Sigmoid colon (tissue), 7 donors: ENCODE data around the gene CDC42BPB. TPM values are rescaled to one million over a fixed set of nuclear protein-coding genes. Genes with fewer than 3 reads are reported as not detected.

Source experiments
- DNase-seq: peaks from one replicate; pipeline ENCODE4 v3.0.0-alpha.2; 2019
- H3K27ac ChIP-seq, 4 donors: fragments of 200-600 bp; sonication (generic); one replicate each; pipeline ENCODE4 v1.5.1; 2016 to 2019; ENCODE audit warnings: mild to moderate bottlenecking in 1 of 4
- H3K27me3 ChIP-seq, 3 donors: fragments of 200-600 bp; sonication (generic); one replicate each; pipeline ENCODE4 v1.5.1; 2019; ENCODE audit warnings: mild to moderate bottlenecking in 1 of 3
- H3K36me3 ChIP-seq, 4 donors: fragments of 200-600 bp; sonication (generic); one replicate each; pipeline ENCODE4 v1.5.1; 2016 to 2019
- H3K4me1 ChIP-seq, 4 donors: fragments of 200-600 bp; sonication (generic); one replicate each; pipeline ENCODE4 v1.5.1; 2017 to 2019
- H3K4me3 ChIP-seq, 4 donors: fragments of 200-600 bp; sonication (generic); one replicate each; pipeline ENCODE4 v1.5.1; 2017 to 2019; ENCODE audit warnings: mild to moderate bottlenecking in 2 of 4, moderate library complexity in 1 of 4
- H3K9me3 ChIP-seq, 4 donors: fragments of 200-600 bp in 3 of 4; sonication (generic) in 3 of 4; one replicate each; pipeline versions ENCODE4 v1.5.1 to v1.6.1; 2013 to 2019
- EP300 ChIP-seq, 4 donors: sonication (generic); formaldehyde crosslinking; IDR thresholded peaks; one replicate each; pipeline ENCODE4 v1.6.1; 2017; ENCODE audit warnings: antibody characterized with exemption in 4 of 4
- POLR2A ChIP-seq, 2 donors: fragments of 450-650 bp; IDR thresholded peaks; one replicate each; pipeline ENCODE4 v1.6.1; 2016; ENCODE audit warnings: antibody characterized with exemption in 2 of 2, mild to moderate bottlenecking in 2 of 2, moderate library complexity in 2 of 2
- POLR2AphosphoS5 ChIP-seq, 4 donors: sonication (generic); formaldehyde crosslinking; IDR thresholded peaks; one replicate each; pipeline ENCODE4 v1.6.1; 2017; ENCODE audit warnings: antibody characterized with exemption in 4 of 4
- WGBS, 2 donors: extraction: QIAGEN DNeasy Blood & Tissue Kit; methylation state at CpG; one replicate each; pipeline ENCODE4 v1.1.7; 2013; 5-methylcytosine and 5-hydroxymethylcytosine counted together
- intact Hi-C: fragments of 100-400 bp; cut with DNase I; formaldehyde crosslinking; loops from one replicate; pipeline ENCODE4 v1.15.1; 2023
- polyA plus RNA-seq, 3 donors: library from polyadenylated mRNA; stranded (reverse); fragments of 200-250 nt; gene quantifications; one replicate each; pipeline ENCODE4 v1.2.3, GENCODE V29; 2013
- total RNA-seq, 4 donors: library from RNA; depleted of rRNA; stranded (reverse); fragments of >200 nt; gene quantifications; one replicate each; pipeline ENCODE4 v1.1.0, GENCODE V29; 2016
- TF ChIP-seq, protein P1 (sequence below), 4 experiments: fragments of 450-650 bp in 3 of 4; fragments of 200-600 bp in 1 of 4; IDR thresholded peaks; one replicate each; pipeline ENCODE4 v1.5.1; 2016 to 2019; ENCODE audit warnings: antibody characterized with exemption in 4 of 4, mild to moderate bottlenecking in 3 of 4, moderate library complexity in 2 of 4
- donor health status: healthy with polysubstance abuse.
- donor health status: Bipolar disorder and iron deficiency.
- donor health status: healthy.

CDC42BPB gene
- total and polyA plus RNA-seq, 7 donors = 18.0 to 82.3 (median 58.5) TPM

DNA sequence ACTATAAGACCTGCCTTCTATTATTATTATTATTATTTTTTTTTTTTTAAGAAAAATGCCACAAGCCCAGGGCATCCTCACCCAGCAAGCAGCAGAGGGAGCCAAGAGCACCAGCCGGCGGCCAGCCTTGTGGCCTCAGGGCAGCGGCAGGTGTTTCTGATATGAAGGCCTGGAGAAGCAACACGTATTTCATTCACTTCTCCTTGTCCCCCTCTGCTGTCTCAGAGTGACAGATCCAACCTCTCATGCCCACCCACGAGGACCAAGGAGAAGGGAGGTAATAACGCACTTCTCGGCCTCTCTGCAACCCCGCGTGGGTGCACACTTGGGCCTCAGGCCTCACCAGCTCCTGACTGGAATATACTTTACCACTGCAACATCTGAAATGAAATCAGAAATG is 25.4 kb downstream of the CDC42BPB start:
- WGBS, 2 donors = 30 to 69% methylated on average over 9 of the region's 9 CpGs
- peaks cover 0 to 63% (median 49%) of the 10 kb centered on the region in 4 donors for H3K4me1 ChIP-seq

DNA sequence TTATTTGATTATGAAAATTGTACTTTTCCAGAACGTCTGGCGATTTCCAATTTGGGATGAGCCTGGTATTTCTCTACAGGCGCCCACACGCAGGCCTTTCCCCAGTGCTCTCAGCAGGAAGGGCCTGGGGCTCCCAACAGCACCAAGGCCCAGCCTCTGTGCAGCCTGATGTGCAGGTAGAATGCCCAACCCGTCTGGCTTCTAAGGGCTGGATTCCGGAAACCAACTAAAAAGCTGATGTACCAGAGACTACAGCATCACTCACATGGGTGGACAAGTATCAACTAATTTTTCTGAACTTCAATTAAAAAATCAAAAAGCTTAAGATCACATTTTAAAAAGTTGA is 25.8 kb downstream of the CDC42BPB start:
- Histone ChIP-seq H3K9me3 (no peaks in the 10 kb centered on the region), H3K4me3 (peak overlapping the region in 1 of 4 donors; percentile 4), H3K27ac (peak overlapping the region; percentile 30 to 68 (median 51)), H3K27me3 (no peaks in the 10 kb centered on the region), H3K36me3 (no peaks in the 10 kb centered on the region), H3K4me1 (peaks cover 0 to 64% (median 50%) of the 10 kb centered on the region in 4 donors)
- TF ChIP-seq POLR2A (IDR thresholded peaks at IDR 0.05) = no peak
- TF ChIP-seq EP300 (IDR thresholded peaks at IDR 0.05) = no peak
- TF ChIP-seq, protein P1, sequence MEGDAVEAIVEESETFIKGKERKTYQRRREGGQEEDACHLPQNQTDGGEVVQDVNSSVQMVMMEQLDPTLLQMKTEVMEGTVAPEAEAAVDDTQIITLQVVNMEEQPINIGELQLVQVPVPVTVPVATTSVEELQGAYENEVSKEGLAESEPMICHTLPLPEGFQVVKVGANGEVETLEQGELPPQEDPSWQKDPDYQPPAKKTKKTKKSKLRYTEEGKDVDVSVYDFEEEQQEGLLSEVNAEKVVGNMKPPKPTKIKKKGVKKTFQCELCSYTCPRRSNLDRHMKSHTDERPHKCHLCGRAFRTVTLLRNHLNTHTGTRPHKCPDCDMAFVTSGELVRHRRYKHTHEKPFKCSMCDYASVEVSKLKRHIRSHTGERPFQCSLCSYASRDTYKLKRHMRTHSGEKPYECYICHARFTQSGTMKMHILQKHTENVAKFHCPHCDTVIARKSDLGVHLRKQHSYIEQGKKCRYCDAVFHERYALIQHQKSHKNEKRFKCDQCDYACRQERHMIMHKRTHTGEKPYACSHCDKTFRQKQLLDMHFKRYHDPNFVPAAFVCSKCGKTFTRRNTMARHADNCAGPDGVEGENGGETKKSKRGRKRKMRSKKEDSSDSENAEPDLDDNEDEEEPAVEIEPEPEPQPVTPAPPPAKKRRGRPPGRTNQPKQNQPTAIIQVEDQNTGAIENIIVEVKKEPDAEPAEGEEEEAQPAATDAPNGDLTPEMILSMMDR (IDR thresholded peaks at IDR 0.05) = no peak
- TF ChIP-seq POLR2AphosphoS5 (IDR thresholded peaks at IDR 0.05) = no peak
- DNase-seq = no peak
- intact Hi-C loops = no loop called here
- WGBS, 2 donors = 15 to 64% methylated on average over 6 of the region's 6 CpGs

More for the DNA sequence above, 25.4 kb downstream of the CDC42BPB start:
- intact Hi-C loops = no loop called here
- TF ChIP-seq, protein P1 (IDR thresholded peaks at IDR 0.05) = no peak
- TF ChIP-seq POLR2A (IDR thresholded peaks at IDR 0.05) (no peak), POLR2AphosphoS5 (IDR thresholded peaks at IDR 0.05) (no peak), EP300 (IDR thresholded peaks at IDR 0.05) (no peak)
- DNase-seq = no peak
- Histone ChIP-seq H3K27ac (peak overlapping the region in 2 of 4 donors; percentile 67 to 68), H3K27me3 (no peaks in the 10 kb centered on the region), H3K4me3 (no peak overlapping the region), H3K9me3 (no peaks in the 10 kb centered on the region), H3K36me3 (no peaks in the 10 kb centered on the region)

DNA sequence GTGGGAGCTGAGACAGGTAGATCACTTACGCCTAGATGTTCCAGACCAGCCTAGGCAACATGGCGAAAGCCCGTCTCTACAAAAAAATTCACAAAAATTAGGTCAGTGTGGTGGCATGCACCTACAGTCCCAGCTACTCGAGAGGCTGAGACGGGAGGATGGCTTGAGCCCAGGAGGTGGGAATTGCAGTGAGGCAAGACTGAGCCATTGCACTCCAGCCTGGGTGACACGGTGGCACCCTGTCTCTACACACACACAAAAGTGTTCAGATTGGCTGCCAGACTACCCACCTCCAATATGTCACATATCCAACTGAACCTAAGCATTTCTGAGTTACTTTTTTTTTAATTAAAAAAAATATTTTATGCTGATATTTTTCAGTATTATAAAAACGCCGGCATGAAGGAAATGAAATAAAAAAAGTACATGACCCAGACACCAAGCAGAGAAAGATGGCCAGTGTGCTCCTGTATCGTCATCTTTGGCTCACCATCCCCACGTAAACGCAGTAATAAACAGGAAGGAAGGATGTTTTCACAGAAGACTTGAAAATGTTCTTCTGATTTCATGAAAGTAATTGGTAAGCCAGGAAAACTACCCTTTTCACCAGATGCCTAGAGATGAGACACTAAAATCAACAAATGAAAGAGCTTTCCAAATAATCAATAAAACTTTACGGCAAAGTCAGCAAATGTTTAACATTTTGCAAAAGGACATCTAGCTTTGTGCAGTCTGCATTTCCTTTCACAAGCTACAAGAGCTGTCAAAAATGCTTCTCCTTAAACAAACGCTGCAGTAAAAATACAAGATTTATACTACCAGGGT is 26.4 kb downstream of the CDC42BPB start:
- intact Hi-C loops = no loop called here
- Histone ChIP-seq H3K9me3 (no peaks in the 10 kb centered on the region), H3K4me1 (peaks cover 0 to 64% (median 50%) of the 10 kb centered on the region in 4 donors), H3K27me3 (no peaks in the 10 kb centered on the region), H3K27ac (peak overlapping the region; percentile 30 to 68 (median 51)), H3K36me3 (no peaks in the 10 kb centered on the region), H3K4me3 (peak overlapping the region in 1 of 4 donors; percentile 4)
- TF ChIP-seq EP300 (IDR thresholded peaks at IDR 0.05) = no peak
- peak in 2 of 4 donors; percentile 15 to 45 for TF ChIP-seq POLR2AphosphoS5 (IDR thresholded peaks at IDR 0.05)
- no peak for DNase-seq
- 42 to 66% methylated on average over 13 of the region's 13 CpGs for WGBS, 2 donors

DNA sequence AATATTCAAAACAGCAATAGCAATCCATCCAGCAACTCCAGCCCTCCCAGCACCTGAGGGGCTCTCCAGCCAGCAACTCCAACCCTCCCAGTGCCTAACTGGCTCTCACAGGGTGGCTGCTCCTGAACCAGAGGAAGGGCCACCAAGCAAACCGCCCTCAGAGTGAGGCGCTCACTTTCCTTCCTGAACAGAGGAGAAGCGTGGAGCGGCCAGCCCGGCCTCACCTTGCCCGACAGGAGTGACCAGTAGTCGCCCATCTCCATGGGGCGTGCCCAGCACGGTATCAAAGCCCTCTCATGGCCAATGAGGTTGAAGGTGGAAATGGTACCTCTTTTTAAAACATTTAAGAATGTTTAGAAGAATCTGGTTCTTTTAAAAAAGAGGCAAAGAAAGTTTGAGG is 27.4 kb downstream of the CDC42BPB start:
- no peak for TF ChIP-seq POLR2A (IDR thresholded peaks at IDR 0.05)
- peak overlapping the region in 3 of 4 donors; percentile 5 to 68 (median 67) for H3K27ac ChIP-seq
- intact Hi-C loops = no loop called here
- DNase-seq = peak; percentile 60
- no peaks in the 10 kb centered on the region for H3K27me3 ChIP-seq
- no peaks in the 10 kb centered on the region for H3K9me3 ChIP-seq
- no peaks in the 10 kb centered on the region for H3K36me3 ChIP-seq
- H3K4me3 ChIP-seq = no peak overlapping the region
- H3K4me1 ChIP-seq = peaks cover 0 to 64% (median 50%) of the 10 kb centered on the region in 4 donors
- WGBS, 2 donors = 85 to 93% methylated on average over 9 of the region's 9 CpGs

DNA sequence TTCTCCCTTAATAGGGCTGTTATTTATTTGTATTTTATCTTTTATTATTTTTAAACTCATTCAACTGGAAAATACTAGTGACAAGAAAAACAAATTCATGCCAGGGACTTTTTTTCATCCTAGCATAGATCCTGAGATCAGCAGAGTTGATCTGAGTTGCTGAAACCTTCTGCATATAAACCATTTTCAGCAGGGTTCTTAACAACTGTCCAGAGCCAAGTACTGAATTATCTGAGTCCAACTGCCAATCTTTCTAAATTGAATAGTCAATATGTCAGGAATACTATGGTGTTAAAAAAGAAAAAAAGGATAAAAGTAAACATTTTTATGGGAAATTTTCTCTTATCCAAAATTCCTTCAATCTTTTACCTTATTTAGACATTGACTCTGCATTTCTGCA is 28.6 kb downstream of the CDC42BPB start:
- intact Hi-C loops = no loop called here
- peaks cover 0 to 65% (median 50%) of the 10 kb centered on the region in 4 donors for H3K4me1 ChIP-seq
- no peaks in the 10 kb centered on the region for H3K27me3 ChIP-seq
- no peak overlapping the region for H3K27ac ChIP-seq
- DNase-seq = no peak
- H3K9me3 ChIP-seq = no peaks in the 10 kb centered on the region
- TF ChIP-seq EP300 (IDR thresholded peaks at IDR 0.05) = no peak
- TF ChIP-seq, protein P1 (IDR thresholded peaks at IDR 0.05) = no peak
- no peak for TF ChIP-seq POLR2AphosphoS5 (IDR thresholded peaks at IDR 0.05)
- no peak for TF ChIP-seq POLR2A (IDR thresholded peaks at IDR 0.05)
- no peak overlapping the region for H3K4me3 ChIP-seq
- no peaks in the 10 kb centered on the region for H3K36me3 ChIP-seq
